ENCODE data around the gene EFTUD2.
A peak's percentile ranks its signal among the peaks of the same experiment; 100 is the strongest.

EFTUD2 gene

DNA sequence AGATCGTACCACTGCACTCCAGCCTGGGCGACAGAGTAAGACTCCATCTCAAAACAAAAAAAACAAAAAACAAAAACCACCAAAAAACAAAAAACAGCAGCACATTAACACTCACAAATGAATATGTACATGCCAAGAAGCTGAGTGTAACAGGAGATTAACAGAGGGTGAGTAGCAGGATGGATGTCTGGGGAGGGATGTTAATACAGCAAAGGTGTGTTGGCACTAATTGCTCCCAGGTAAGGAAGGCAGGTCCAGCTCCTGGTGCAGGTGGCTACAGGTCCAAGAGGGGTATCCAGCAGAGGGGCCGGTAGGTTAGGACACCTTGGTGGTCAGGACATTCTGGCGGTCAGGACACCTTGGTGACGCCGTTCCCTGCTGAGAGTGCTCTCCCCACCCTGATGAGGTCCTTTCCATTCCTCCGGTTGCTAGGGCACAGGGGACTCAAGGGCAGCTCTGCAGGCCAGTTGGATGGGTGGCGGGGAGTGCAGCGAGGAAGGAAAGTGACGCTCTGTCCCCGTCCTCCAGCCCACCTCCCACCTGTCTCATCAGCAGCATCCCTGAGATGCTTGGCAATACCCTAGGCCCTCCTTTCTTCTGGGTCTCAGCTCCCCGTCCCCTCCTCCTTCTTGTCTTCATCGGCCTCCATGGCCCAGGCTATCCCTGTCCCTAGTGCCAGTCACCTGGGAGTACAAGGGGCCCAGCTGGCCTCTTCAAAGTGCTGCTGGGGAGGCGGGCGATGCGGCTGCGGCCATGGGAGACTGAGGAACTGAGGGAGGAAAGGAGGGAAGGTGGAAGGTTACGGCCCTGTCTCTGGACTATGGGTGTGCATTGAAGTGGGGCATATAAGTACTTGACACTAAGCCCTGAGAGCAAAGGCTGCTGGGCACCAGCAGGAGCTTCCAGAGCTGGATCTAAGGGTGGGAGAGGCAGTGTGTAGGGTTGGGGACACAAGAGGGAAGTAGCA lies 26.8 kb upstream of the EFTUD2 start:
- DNase-seq (ENCODE audit: low spot score): no peak

GRCh38 chr17:44924107-44924544 lies 24.9 kb upstream of the EFTUD2 start:
- DNase-seq (ENCODE audit: low spot score): no peak

GRCh38 chr17:44922746-44923470 lies 23.7 kb upstream of the EFTUD2 start:
- no peak for DNase-seq (ENCODE audit: low spot score)

GRCh38 chr17:44922136-44922535 lies 22.9 kb upstream of the EFTUD2 start:
- no peak for DNase-seq (ENCODE audit: low spot score)

DNA sequence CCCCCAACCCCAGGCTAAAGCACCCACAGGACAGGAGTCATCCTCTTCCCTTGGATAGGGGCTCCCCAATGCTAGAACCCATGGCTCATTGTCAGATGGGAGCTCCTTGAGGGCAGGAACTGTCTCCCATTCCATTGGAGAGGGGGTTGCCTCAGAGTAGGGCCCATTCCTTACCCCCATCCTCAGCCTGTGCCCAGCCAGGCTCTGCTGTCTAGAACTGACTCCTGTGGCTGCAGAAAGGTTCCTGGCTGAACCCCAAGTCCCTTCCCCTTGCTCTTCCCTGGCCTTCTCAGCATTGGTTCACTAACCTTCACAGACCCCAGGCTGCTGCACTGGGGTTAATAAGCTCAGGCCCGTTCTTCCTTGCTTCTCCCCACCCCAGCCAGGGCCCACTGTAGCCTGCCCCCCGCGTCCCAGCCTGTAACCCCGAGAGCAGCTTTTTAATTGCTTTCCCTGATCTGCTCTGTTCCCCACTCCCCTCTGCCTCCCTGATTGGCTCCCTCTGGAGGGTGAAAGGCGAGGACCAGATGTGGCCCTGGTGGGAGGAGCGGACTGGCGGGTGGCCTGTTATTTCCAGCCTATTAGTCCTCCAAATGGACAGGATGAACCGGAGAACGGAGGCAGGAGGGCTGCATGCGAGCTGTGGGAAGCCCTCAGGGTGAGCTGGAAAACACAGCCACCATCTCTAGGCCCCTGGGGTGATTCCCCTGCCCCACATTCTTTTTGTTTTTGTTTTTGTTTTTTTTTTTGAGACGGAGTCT lies 22.1 kb upstream of the EFTUD2 start:
- no peak for DNase-seq (ENCODE audit: low spot score)

GRCh38 chr17:44920565-44920940 lies 21.3 kb upstream of the EFTUD2 start:
- DNase-seq (ENCODE audit: low spot score): no peak

DNA sequence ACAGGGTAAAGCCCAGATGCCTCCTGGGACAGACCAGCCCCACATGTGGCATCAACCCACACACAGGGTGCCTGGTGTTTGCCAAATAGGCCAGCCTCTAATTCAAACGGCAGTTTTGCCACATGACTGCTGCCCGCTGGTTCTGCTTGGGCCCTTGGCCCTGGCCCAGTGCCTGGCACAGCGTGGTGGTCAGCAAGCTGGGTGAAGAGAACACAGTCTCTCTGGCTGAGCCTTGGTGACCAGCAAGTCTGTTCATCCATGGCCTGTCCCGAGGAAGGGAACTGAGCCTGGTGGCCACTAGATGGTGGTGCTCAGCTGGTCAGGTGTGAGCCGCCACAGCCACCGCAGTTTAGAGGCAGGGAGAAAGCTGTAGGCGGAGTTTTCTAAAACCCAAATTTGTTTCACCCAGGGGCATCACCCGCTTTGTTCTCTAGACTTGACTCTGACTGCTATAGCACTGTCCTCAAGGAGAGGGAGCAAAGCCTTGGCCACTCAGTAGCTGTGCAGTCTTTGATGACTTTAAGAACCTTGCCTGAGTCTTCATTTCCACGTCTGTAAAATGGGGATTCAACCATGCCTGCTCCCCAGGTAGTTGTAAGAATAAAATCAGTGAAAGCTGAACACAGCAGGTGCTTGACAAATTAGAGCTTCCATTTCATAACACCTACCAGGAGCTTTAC lies 20.8 kb upstream of the EFTUD2 start:
- DNase-seq (ENCODE audit: low spot score): peak; percentile 91

GRCh38 chr17:44919411-44919810 lies 20.2 kb upstream of the EFTUD2 start:
- no peak for DNase-seq (ENCODE audit: low spot score)

DNA sequence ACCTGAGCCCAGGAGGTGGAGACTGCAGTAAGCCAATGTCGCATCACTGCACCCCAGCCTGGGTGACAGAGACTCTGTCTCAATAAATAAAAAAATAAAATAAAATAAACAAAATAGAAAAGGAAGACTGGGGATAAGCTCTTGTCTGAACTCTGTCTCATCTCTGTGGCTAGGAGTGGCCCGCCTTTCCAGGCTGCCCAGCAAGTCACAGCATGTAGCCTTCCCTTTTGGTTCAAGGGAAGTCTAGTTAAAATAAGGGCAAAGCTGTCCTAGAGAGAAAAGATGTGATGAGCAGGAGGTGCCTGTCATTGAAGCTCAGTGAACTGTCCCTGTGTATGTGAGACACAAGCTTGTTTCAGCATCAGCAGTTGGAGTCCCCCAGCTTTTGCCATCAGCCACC lies 18.8 kb upstream of the EFTUD2 start:
- no peak for DNase-seq (ENCODE audit: low spot score)

DNA sequence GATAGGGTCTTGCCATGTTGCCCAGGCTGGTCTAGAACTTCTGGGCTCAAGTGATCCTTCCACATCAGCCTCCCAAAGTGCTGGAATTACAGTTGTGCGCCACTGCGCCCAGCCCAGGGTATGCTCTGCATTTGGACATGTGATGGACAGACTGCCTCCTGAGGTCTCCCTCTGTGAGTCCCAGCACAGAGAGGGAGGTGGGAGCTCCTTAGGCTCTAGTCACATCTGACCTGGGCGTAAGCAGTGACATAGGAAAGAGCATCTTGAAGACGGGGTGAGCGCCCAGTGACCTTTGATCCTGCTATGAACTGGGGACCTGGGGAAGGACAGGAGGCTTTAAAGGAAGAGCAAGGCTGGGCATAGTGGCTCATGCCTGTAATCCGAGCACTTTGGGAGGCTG lies 18.2 kb upstream of the EFTUD2 start:
- no peak for DNase-seq (ENCODE audit: low spot score)

DNA sequence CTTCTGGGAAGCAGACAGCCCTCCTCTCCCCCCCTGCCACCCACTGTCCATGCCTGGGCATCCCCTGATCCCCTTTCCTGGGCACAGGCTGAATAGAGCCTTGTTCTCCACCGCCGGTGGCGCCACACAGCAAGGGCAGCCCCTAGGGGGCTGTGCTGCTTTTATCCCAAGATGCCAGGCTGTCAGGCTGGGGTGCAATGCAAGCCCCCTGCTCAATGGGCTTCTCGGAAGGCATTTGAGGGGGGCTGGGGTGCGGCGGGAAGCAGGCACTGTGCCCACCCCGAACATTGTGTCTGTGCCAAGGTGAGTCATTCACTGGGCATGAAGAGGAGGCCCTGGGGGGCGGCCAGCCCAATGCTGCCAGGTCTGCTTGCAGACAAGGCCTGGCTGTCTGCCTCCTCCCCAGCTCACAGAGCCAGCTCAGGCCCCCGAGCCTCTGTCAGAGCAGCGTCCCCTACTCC lies 17.6 kb upstream of the EFTUD2 start:
- peak; percentile 41 for DNase-seq (ENCODE audit: low spot score)

DNA sequence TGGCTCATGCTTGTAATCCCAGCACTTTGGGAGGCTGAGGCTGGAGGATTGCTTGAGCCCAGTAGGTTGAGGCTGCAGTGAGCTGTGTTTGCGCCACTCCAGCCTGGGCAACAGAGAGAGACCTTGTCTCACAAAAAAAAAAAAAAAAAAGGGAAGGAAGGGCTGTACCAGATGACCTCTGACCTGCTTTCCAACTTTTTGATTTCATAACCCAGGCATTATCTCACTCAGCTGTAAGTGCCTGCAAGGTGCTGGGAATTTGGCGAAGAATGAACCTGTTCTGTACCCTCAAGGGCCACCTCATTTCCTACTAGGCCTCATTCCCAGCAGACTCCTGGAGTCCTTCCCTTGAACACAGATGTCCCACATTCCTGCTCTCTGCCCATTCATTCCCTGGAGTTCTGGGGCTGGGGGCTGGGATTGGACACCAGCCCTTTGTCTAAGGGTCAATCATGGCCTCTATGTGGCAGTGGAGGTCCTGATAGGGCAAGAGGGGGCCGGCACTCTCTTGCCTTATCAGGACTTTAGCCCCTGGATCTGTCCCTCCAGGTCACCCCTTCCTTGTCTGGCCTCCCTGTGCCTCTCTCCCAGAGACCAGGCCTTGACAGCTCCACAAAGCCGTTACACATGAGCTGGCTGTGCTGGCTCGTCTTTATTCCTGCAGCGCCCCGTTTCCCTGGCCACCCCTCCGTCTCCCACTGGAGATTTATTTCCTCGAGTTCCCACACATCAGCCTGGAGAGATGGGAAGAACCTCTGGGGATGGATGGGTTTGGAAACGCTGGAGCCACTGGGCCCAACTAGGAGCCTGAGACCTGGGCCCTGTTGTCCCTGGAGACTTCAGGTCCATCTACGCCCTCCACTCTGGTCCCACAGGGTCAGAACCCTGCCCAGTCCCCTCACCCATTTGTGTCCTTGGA lies 16.9 kb upstream of the EFTUD2 start:
- no peak for DNase-seq (ENCODE audit: low spot score)

DNA sequence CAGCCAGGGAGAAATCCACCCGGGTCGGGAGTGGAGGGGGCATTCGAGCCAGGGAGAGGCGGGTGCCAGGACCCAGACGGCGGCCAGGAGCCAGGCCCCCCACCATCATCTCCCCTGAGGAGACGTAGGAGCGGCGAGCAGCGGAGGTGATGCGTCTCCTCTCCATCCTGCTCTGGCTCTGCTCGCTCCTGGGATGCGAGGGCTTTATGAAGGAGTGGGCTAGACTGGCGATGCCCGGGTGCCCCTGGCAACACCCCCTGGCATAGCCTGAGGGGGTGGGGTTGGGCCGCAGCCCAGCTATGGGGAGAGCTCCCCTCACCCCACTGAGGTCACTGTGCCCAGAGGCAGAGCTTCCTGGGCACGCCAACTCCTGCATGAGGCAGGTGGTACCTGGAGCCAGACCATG lies 16.1 kb upstream of the EFTUD2 start, which contains the start of gene GFAP:
Gene GFAP (minus strand): TSS at position 180 of the 406 bp plus-strand sequence. CDS start 14 bp downstream, at position 166.
- DNase-seq (ENCODE audit: low spot score): no peak

- DNase-seq (ENCODE audit: low spot score): no peak
These were observed 15.5 kb upstream of the EFTUD2 start for GRCh38 chr17:44914698-44915271.

DNA sequence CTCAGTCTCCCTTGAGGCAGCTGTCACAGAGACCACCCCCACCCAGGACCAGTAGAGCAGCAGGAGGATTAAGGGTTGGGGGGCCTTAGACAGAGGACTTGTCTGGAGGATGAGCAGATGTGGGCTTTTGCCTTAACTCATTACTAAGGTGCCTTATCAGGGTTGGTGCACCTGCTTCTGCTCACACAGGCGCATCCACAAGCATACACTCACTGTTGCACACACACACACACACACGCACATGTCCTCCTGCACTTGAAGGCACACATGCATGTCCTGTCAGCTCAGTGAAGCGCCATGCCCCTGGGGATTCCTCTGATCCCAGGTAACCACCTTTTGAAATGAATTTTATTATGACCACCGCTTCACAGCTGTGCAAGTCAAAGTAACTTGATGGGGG lies 14.9 kb upstream of the EFTUD2 start:
- no peak for DNase-seq (ENCODE audit: low spot score)

- DNase-seq (ENCODE audit: low spot score): no peak
These were observed 14.4 kb upstream of the EFTUD2 start for GRCh38 chr17:44913676-44914075.

DNA sequence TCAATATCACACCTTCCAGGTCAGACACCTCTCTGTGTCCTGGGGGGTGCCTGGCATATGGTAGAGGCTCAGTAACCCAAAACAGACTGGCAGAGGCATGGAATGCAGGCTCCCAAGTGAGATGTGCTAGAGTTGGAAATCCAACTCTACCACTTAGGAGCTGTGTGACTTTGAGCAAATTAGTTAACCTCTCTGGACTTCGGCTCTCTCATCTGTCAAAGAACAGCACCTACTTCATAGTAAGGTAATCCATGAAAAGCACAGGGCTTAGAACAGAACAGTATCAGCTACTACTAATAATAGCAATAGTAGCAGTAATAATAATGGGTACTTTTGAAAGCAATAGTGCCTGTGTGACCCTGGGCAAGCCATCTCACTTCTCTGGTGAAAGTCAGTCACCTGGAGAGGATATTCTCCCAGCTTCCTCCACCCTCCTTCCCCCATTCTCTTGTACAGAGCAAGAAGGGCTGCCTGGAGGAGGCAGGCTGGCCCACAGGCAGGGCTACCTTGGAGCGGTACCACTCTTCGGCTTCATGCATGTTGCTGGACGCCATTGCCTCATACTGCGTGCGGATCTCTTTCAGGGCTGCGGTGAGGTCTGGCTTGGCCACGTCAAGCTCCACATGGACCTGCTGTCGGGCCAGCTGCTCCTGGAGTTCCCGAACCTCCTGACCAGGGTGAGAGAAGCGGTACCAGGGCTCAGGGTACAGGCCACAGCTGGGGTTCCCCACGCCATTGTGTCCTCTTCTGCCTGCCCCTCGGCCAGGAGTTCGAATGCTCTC lies 13.7 kb upstream of the EFTUD2 start:
- no peak for DNase-seq (ENCODE audit: low spot score)

DNA sequence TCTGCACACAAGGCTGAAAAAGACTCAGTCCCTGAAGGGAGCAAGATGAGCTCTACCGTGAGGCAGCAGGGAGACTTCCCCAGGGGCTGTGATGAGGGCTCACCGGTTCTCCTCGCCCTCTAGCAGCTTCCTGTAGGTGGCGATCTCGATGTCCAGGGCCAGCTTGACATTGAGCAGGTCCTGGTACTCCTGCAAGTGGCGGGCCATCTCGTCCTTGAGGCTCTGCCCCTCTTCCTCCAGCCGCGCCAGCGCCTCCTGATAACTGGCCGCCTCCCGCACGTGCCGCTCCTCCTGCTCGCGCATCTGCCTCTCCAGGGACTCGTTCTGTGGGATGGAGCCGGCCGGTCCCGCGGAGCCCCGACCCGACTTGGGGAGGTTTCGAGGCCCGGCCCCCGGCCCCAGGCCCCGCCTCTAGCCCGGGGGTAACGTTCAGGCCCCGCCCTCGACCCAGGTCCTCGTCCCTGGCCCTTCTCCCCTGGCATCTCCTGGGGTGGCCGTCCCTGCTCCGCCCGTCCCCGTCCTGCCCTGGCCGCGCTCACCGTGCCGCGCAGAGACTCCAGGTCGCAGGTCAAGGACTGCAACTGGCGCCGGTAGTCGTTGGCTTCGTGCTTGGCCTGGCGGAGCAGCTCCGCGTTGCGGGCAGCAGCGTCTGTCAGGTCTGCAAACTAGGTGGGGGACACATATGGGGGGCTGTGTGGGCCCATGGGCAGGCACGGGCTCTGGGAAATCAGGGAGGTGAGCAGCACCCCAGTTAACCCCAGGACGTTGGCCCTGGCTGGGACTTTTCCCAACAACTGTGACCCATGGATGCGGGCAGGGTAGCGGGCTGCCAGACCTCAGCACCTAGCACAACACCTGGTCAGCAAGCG lies 12.1 kb upstream of the EFTUD2 start:
- peak; percentile 67 for DNase-seq (ENCODE audit: low spot score)
